Memory B cell (primary cell): ENCODE measurements around the gene COL2A1.

Source experiments
- ATAC-seq: fragments of 150-1000 bp; cut with Tn5 transposase; 2 replicates; pipeline ENCODE4 v1.10.0; 2021; ENCODE audit warnings: low read depth, mild to moderate bottlenecking, moderate library complexity
- DNase-seq, 2 donors: peaks; one replicate each; pipeline ENCODE4 v3.0.0; 2022; ENCODE audit warnings: low spot score in 2 of 2
- H3K27ac Mint-ChIP-seq: one replicate; pipeline ENCODE4 v1.8.0; 2022; ENCODE audit warnings: mild to moderate bottlenecking, moderate library complexity, mixed read lengths
- H3K27me3 Mint-ChIP-seq: one replicate; pipeline ENCODE4 v1.8.0; 2022; ENCODE audit warnings: mixed read lengths
- H3K36me3 Mint-ChIP-seq: one replicate; pipeline ENCODE4 v1.8.0; 2022; ENCODE audit warnings: mild to moderate bottlenecking, mixed read lengths
- H3K4me1 Mint-ChIP-seq: one replicate; pipeline ENCODE4 v1.8.0; 2022; ENCODE audit warnings: mixed read lengths
- H3K4me3 Mint-ChIP-seq: one replicate; pipeline ENCODE4 v1.8.0; 2022; ENCODE audit warnings: mild to moderate bottlenecking, moderate library complexity, mixed read lengths
- H3K9me3 Mint-ChIP-seq: one replicate; pipeline ENCODE4 v1.8.0; 2022; ENCODE audit warnings: mixed read lengths

Gene COL2A1

GRCh38 chr12:47954467-47955045, 49.7 kb downstream of the COL2A1 start:
- Mint-ChIP-seq H3K4me3 (no peak overlapping the region), H3K9me3 (no peaks in the 10 kb centered on the region), H3K27ac (no peak overlapping the region), H3K36me3 (peaks cover 4% of the 10 kb centered on the region), H3K27me3 (peaks cover 12% of the 10 kb centered on the region), H3K4me1 (no peaks in the 10 kb centered on the region)
- no peak for ATAC-seq
- no peak for DNase-seq

GRCh38 chr12:47954058-47954457, 50.2 kb downstream of the COL2A1 start:
- H3K4me1 Mint-ChIP-seq: no peaks in the 10 kb centered on the region
- no peak overlapping the region for H3K4me3 Mint-ChIP-seq
- ATAC-seq (no peak), DNase-seq (no peak)
- peaks cover 12% of the 10 kb centered on the region for H3K27me3 Mint-ChIP-seq
- H3K36me3 Mint-ChIP-seq: peaks cover 2% of the 10 kb centered on the region
- no peak overlapping the region for H3K27ac Mint-ChIP-seq
- H3K9me3 Mint-ChIP-seq: no peaks in the 10 kb centered on the region

- no peaks in the 10 kb centered on the region for H3K9me3 Mint-ChIP-seq
- ATAC-seq (no peak), DNase-seq (no peak)
- no peak overlapping the region for H3K27ac Mint-ChIP-seq
- H3K36me3 Mint-ChIP-seq: no peaks in the 10 kb centered on the region
- peaks cover 14% of the 10 kb centered on the region for H3K27me3 Mint-ChIP-seq
- H3K4me1 Mint-ChIP-seq: no peaks in the 10 kb centered on the region
- no peak overlapping the region for H3K4me3 Mint-ChIP-seq
Measured at GRCh38 chr12:47950856-47951468, 53.3 kb downstream of the COL2A1 start.

GRCh38 chr12:47949441-47950341, 54.6 kb downstream of the COL2A1 start:
- no peak overlapping the region for H3K27ac Mint-ChIP-seq
- no peaks in the 10 kb centered on the region for H3K4me1 Mint-ChIP-seq
- peaks cover 19% of the 10 kb centered on the region for H3K27me3 Mint-ChIP-seq
- DNase-seq (peak; percentile 17 to 30), ATAC-seq (peak; percentile 62)
- H3K36me3 Mint-ChIP-seq: no peaks in the 10 kb centered on the region
- H3K4me3 Mint-ChIP-seq: no peak overlapping the region
- no peaks in the 10 kb centered on the region for H3K9me3 Mint-ChIP-seq

- ATAC-seq: no peak
- no peak overlapping the region for H3K27ac Mint-ChIP-seq
- peaks cover 25% of the 10 kb centered on the region for H3K27me3 Mint-ChIP-seq
- no peak for DNase-seq
- H3K4me3 Mint-ChIP-seq: no peak overlapping the region
- H3K9me3 Mint-ChIP-seq: no peaks in the 10 kb centered on the region
- H3K4me1 Mint-ChIP-seq: no peaks in the 10 kb centered on the region
- no peaks in the 10 kb centered on the region for H3K36me3 Mint-ChIP-seq
Measured at GRCh38 chr12:47947341-47947740, 56.9 kb downstream of the COL2A1 start.

- Mint-ChIP-seq H3K27ac (no peak overlapping the region), H3K36me3 (no peaks in the 10 kb centered on the region), H3K27me3 (peaks cover 25% of the 10 kb centered on the region), H3K4me1 (no peaks in the 10 kb centered on the region), H3K4me3 (no peak overlapping the region), H3K9me3 (no peaks in the 10 kb centered on the region)
- DNase-seq: no peak
- ATAC-seq: no peak
Measured at GRCh38 chr12:47946413-47947323, 57.6 kb downstream of the COL2A1 start.

- DNase-seq: no peak
- Mint-ChIP-seq H3K4me3 (no peak overlapping the region), H3K36me3 (no peaks in the 10 kb centered on the region), H3K27me3 (peaks cover 34% of the 10 kb centered on the region), H3K9me3 (no peaks in the 10 kb centered on the region), H3K27ac (no peak overlapping the region), H3K4me1 (peaks cover 4% of the 10 kb centered on the region)
- ATAC-seq: no peak
Measured at GRCh38 chr12:47945341-47945728, 58.9 kb downstream of the COL2A1 start.

- no peak overlapping the region for H3K27ac Mint-ChIP-seq
- H3K27me3 Mint-ChIP-seq: peaks cover 32% of the 10 kb centered on the region
- no peaks in the 10 kb centered on the region for H3K36me3 Mint-ChIP-seq
- no peak overlapping the region for H3K4me3 Mint-ChIP-seq
- ATAC-seq (no peak), DNase-seq (no peak)
- H3K9me3 Mint-ChIP-seq: no peaks in the 10 kb centered on the region
- peaks cover 4% of the 10 kb centered on the region for H3K4me1 Mint-ChIP-seq
Measured at GRCh38 chr12:47944685-47945340, 59.5 kb downstream of the COL2A1 start.

GRCh38 chr12:47943623-47944340, 60.5 kb downstream of the COL2A1 start:
- H3K4me1 Mint-ChIP-seq: peaks cover 4% of the 10 kb centered on the region
- H3K27ac Mint-ChIP-seq: no peak overlapping the region
- no peaks in the 10 kb centered on the region for H3K9me3 Mint-ChIP-seq
- DNase-seq: no peak
- no peak for ATAC-seq
- no peaks in the 10 kb centered on the region for H3K36me3 Mint-ChIP-seq
- peaks cover 33% of the 10 kb centered on the region for H3K27me3 Mint-ChIP-seq
- no peak overlapping the region for H3K4me3 Mint-ChIP-seq

GRCh38 chr12:47942614-47943225, 61.6 kb downstream of the COL2A1 start:
- DNase-seq (no peak), ATAC-seq (no peak)
- Mint-ChIP-seq H3K27ac (no peak overlapping the region), H3K4me1 (peaks cover 4% of the 10 kb centered on the region), H3K36me3 (no peaks in the 10 kb centered on the region), H3K9me3 (no peaks in the 10 kb centered on the region), H3K4me3 (no peak overlapping the region), H3K27me3 (peaks cover 33% of the 10 kb centered on the region)

- ATAC-seq (peak; percentile 79), DNase-seq (peak; percentile 38 to 40)
- Mint-ChIP-seq H3K9me3 (no peaks in the 10 kb centered on the region), H3K4me1 (peaks cover 4% of the 10 kb centered on the region), H3K36me3 (no peaks in the 10 kb centered on the region), H3K27ac (no peak overlapping the region), H3K4me3 (peak overlapping the region; percentile 28), H3K27me3 (peaks cover 37% of the 10 kb centered on the region)
Measured at GRCh38 chr12:47941871-47942613, 62.2 kb downstream of the COL2A1 start.

- Mint-ChIP-seq H3K27ac (no peak overlapping the region), H3K27me3 (peaks cover 32% of the 10 kb centered on the region), H3K4me1 (peaks cover 4% of the 10 kb centered on the region), H3K9me3 (no peaks in the 10 kb centered on the region), H3K36me3 (no peaks in the 10 kb centered on the region), H3K4me3 (peak overlapping the region; percentile 28)
- ATAC-seq (no peak), DNase-seq (no peak)
Measured at GRCh38 chr12:47941475-47941780, 62.8 kb downstream of the COL2A1 start.
